BE2C (cell line): ENCODE results near the gene NRAP.

ENCODE experiments used
- DNase-seq: peaks from one replicate; pipeline ENCODE4 v3.0.0-alpha.2; 2020
- H3K27me3 ChIP-seq: fragments of 250-450 bp; sonication (Bioruptor Pico); 2 replicates; pipeline ENCODE4 v1.5.1; 2020; ENCODE audit warnings: mild to moderate bottlenecking
- H3K36me3 ChIP-seq: fragments of 250-450 bp; sonication (Bioruptor Pico); 2 replicates; pipeline ENCODE4 v1.5.1; 2020; ENCODE audit warnings: mild to moderate bottlenecking
- H3K4me1 ChIP-seq: fragments of 250-450 bp; sonication (Bioruptor Pico); 2 replicates; pipeline ENCODE4 v1.5.1; 2020
- H3K4me3 ChIP-seq: 2 replicates; pipeline ENCODE4 v1.5.1; 2011; ENCODE audit warnings: low read depth, low read length
- H3K9me3 ChIP-seq: fragments of 250-450 bp; sonication (Bioruptor Pico); 2 replicates; pipeline ENCODE4 v1.5.1; 2020
- CTCF ChIP-seq: IDR thresholded peaks from 2 replicates; pipeline ENCODE4 v1.5.1; 2012; ENCODE audit warnings: mild to moderate bottlenecking, low read depth, low read length

The NRAP gene

GRCh38 chr10:113563306-113564088 is 100.3 kb downstream of the NRAP start:
- H3K4me3 ChIP-seq, result peak overlapping the region; percentile 52
- DNase-seq, result peak; percentile 80

GRCh38 chr10:113562704-113563103 is 101.1 kb downstream of the NRAP start:
- H3K4me3 ChIP-seq, result no peak overlapping the region
- no peak for DNase-seq
- TF ChIP-seq CTCF, result no peak

More at GRCh38 chr10:113563306-113564088, 100.3 kb downstream of the NRAP start:
- TF ChIP-seq CTCF, result peak; percentile 94
- H3K36me3 ChIP-seq, result no peaks in the 10 kb centered on the region
- no peaks in the 10 kb centered on the region; the same call in 1 of the 2 replicates for H3K4me1 ChIP-seq
- no peaks in the 10 kb centered on the region for H3K27me3 ChIP-seq
- H3K9me3 ChIP-seq, result peaks cover 5% of the 10 kb centered on the region; the same call in 1 of the 2 replicates

GRCh38 chr10:113562069-113562468 is 101.8 kb downstream of the NRAP start:
- H3K4me3 ChIP-seq, result no peak overlapping the region
- DNase-seq, result no peak
- H3K36me3 ChIP-seq, result no peaks in the 10 kb centered on the region
- peaks cover 8% of the 10 kb centered on the region for H3K4me1 ChIP-seq
- peaks cover 5% of the 10 kb centered on the region; the same call in 1 of the 2 replicates for H3K9me3 ChIP-seq
- no peaks in the 10 kb centered on the region for H3K27me3 ChIP-seq
- TF ChIP-seq CTCF, result no peak

More at GRCh38 chr10:113562704-113563103, 101.1 kb downstream of the NRAP start:
- H3K27me3 ChIP-seq, result no peaks in the 10 kb centered on the region
- no peaks in the 10 kb centered on the region for H3K36me3 ChIP-seq
- peaks cover 5% of the 10 kb centered on the region; the same call in 1 of the 2 replicates for H3K9me3 ChIP-seq
- H3K4me1 ChIP-seq, result peaks cover 4% of the 10 kb centered on the region

- H3K9me3 ChIP-seq, result peaks cover 5% of the 10 kb centered on the region; the same call in 1 of the 2 replicates
- TF ChIP-seq CTCF, result no peak
- no peaks in the 10 kb centered on the region for H3K36me3 ChIP-seq
- no peaks in the 10 kb centered on the region for H3K27me3 ChIP-seq
- peaks cover 11% of the 10 kb centered on the region for H3K4me1 ChIP-seq
- DNase-seq, result no peak
- no peak overlapping the region for H3K4me3 ChIP-seq
Measured at GRCh38 chr10:113561214-113561613, 102.6 kb downstream of the NRAP start.

- H3K9me3 ChIP-seq, result peaks cover 5% of the 10 kb centered on the region; the same call in 1 of the 2 replicates
- H3K36me3 ChIP-seq, result no peaks in the 10 kb centered on the region
- peaks cover 20% of the 10 kb centered on the region for H3K4me1 ChIP-seq
- H3K27me3 ChIP-seq, result no peaks in the 10 kb centered on the region
- no peak for DNase-seq
- no peak for TF ChIP-seq CTCF
- H3K4me3 ChIP-seq, result no peak overlapping the region
Measured at GRCh38 chr10:113560071-113560470, 103.8 kb downstream of the NRAP start.

- no peak for TF ChIP-seq CTCF
- H3K36me3 ChIP-seq, result no peaks in the 10 kb centered on the region
- DNase-seq, result no peak
- H3K4me3 ChIP-seq, result no peak overlapping the region; the same call in 1 of the 2 replicates
- no peaks in the 10 kb centered on the region for H3K9me3 ChIP-seq
- peaks cover 20% of the 10 kb centered on the region for H3K4me1 ChIP-seq
- H3K27me3 ChIP-seq, result no peaks in the 10 kb centered on the region
Measured at GRCh38 chr10:113557903-113558321, 105.9 kb downstream of the NRAP start.
